Loucy (cell line): ENCODE measurements around the gene TET2.

ENCODE experiments used
- H2AFZ ChIP-seq: fragments of 200-600 bp; sonication (generic); 2 replicates; pipeline ENCODE4 v1.6.0; 2016; ENCODE audit warnings: antibody characterized with exemption, mild to moderate bottlenecking, low read length, moderate library complexity
- H3F3A ChIP-seq: fragments of 200-600 bp; 2 replicates; pipeline ENCODE4 v1.6.0; 2016; ENCODE audit warnings: antibody characterized with exemption, low read depth, mild to moderate bottlenecking
- H3K27me3 ChIP-seq: fragments of 200-600 bp; sonication (generic); 2 replicates; pipeline ENCODE4 v1.6.1; 2014; ENCODE audit warnings: low read length, mild to moderate bottlenecking; ENCODE audit not compliant: insufficient read depth, poor library complexity, severe bottlenecking
- H3K36me3 ChIP-seq: fragments of 200-600 bp; sonication (generic); 2 replicates; pipeline ENCODE4 v1.6.1; 2016; ENCODE audit warnings: low read length; ENCODE audit not compliant: insufficient read depth
- H3K4me1 ChIP-seq: fragments of 200-600 bp; sonication (generic); 2 replicates; pipeline ENCODE4 v1.5.1; 2014; ENCODE audit warnings: low read length, mild to moderate bottlenecking; ENCODE audit not compliant: insufficient read depth, poor library complexity, severe bottlenecking
- H3K4me2 ChIP-seq: fragments of 200-600 bp; sonication (generic); 2 replicates; pipeline ENCODE4 v1.6.0; 2014; ENCODE audit warnings: antibody characterized with exemption, low read length, low read depth, mild to moderate bottlenecking; ENCODE audit not compliant: poor library complexity, severe bottlenecking
- H3K4me3 ChIP-seq: fragments of 200-600 bp; sonication (generic); 2 replicates; pipeline ENCODE4 v1.5.1; 2014; ENCODE audit warnings: low read length, mild to moderate bottlenecking, mixed read lengths; ENCODE audit not compliant: poor library complexity, severe bottlenecking
- H3K79me2 ChIP-seq: fragments of 200-600 bp; sonication (generic); 2 replicates; pipeline ENCODE4 v1.6.1; 2014; ENCODE audit warnings: low read length; ENCODE audit not compliant: insufficient read depth
- H3K9ac ChIP-seq: fragments of 200-600 bp; sonication (generic); 2 replicates; pipeline ENCODE4 v1.6.0; 2014; ENCODE audit warnings: mild to moderate bottlenecking, low read depth, low read length, moderate library complexity; ENCODE audit not compliant: poor library complexity, severe bottlenecking
- H3K9me2 ChIP-seq: fragments of 200-600 bp; sonication (generic); replicated peaks from 2 replicates; pipeline ENCODE4 v1.6.1; 2016; ENCODE audit warnings: low read depth, low read length, mixed read lengths
- H3K9me3 ChIP-seq: fragments of 200-600 bp; sonication (generic); 2 replicates; pipeline ENCODE4 v1.6.1; 2014; ENCODE audit warnings: mild to moderate bottlenecking, antibody characterized with exemption, low read length, low read depth; ENCODE audit not compliant: insufficient read depth
- H4K20me1 ChIP-seq: fragments of 200-600 bp; sonication (generic); 2 replicates; pipeline ENCODE4 v1.6.0; 2014; ENCODE audit warnings: antibody characterized with exemption, low read length, mild to moderate bottlenecking; ENCODE audit not compliant: insufficient read depth, poor library complexity, severe bottlenecking
- CTCF ChIP-seq: fragments of 200-600 bp; sonication (generic); conservative IDR thresholded peaks from 2 replicates; pipeline ENCODE4 v1.5.1; 2014; ENCODE audit warnings: mild to moderate bottlenecking, antibody characterized with exemption, low read length
- EZH2phosphoT487 ChIP-seq: fragments of 200-600 bp; IDR thresholded peaks from 2 replicates; pipeline ENCODE4 v1.6.1; 2018; ENCODE audit warnings: antibody characterized with exemption, mild to moderate bottlenecking, moderate library complexity, borderline replicate concordance

Gene TET2

DNA sequence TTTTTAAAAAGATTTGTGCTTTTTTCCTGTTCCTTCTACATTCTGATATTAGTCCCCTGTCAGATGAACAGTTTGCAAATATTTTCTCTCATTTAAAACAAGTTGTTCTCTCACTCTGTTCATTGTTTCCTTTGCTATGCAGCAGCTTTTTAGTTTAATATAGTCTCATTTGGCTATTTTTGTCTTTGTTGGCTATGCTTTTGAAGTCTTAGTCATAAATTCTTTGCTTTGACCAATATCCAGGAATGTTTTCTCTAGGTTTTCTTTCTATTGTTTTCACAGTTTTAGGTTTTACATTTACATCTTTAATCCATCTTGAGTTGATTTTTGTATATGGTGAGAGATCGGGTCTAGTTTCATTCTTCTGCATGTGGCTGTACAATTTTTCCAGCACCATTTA, 136.8 kb downstream of the TET2 start:
- Histone ChIP-seq H4K20me1 (no peaks in the 10 kb centered on the region), H3K27me3 (no peaks in the 10 kb centered on the region), H3K4me2 (no peak overlapping the region), H2AFZ (no peak overlapping the region), H3K4me1 (peaks cover 13% of the 10 kb centered on the region), H3K36me3 (no peaks in the 10 kb centered on the region), H3K79me2 (no peaks in the 10 kb centered on the region), H3K4me3 (no peak overlapping the region), H3K9me2 (no peaks in the 10 kb centered on the region), H3K9me3 (no peaks in the 10 kb centered on the region; the same call in 1 of the 2 replicates), H3K9ac (no peak overlapping the region), H3F3A (no peaks in the 10 kb centered on the region)
- TF ChIP-seq CTCF (no peak), EZH2phosphoT487 (no peak)

GRCh38 chr4:105288121-105288520, 141.4 kb downstream of the TET2 start:
- Histone ChIP-seq H3K9ac (no peak overlapping the region), H3K4me3 (no peak overlapping the region), H3K9me3 (no peaks in the 10 kb centered on the region; the same call in 1 of the 2 replicates), H4K20me1 (no peaks in the 10 kb centered on the region), H3K36me3 (no peaks in the 10 kb centered on the region), H3K4me2 (no peak overlapping the region), H3K9me2 (no peaks in the 10 kb centered on the region), H3F3A (no peaks in the 10 kb centered on the region), H2AFZ (no peak overlapping the region), H3K27me3 (no peaks in the 10 kb centered on the region), H3K79me2 (no peaks in the 10 kb centered on the region), H3K4me1 (no peaks in the 10 kb centered on the region)
- TF ChIP-seq CTCF (no peak), EZH2phosphoT487 (no peak)

GRCh38 chr4:105291925-105292324, 145.2 kb downstream of the TET2 start:
- H3K36me3 ChIP-seq: no peaks in the 10 kb centered on the region
- no peaks in the 10 kb centered on the region for H3F3A ChIP-seq
- H4K20me1 ChIP-seq: no peaks in the 10 kb centered on the region
- no peak overlapping the region for H3K4me3 ChIP-seq
- no peak for TF ChIP-seq CTCF
- no peak for TF ChIP-seq EZH2phosphoT487
- H3K4me2 ChIP-seq: no peak overlapping the region
- no peaks in the 10 kb centered on the region for H3K4me1 ChIP-seq
- H3K9ac ChIP-seq: no peak overlapping the region
- H3K79me2 ChIP-seq: no peaks in the 10 kb centered on the region
- no peaks in the 10 kb centered on the region for H3K27me3 ChIP-seq
- H2AFZ ChIP-seq: no peak overlapping the region
- H3K9me3 ChIP-seq: no peaks in the 10 kb centered on the region; the same call in 1 of the 2 replicates
- H3K9me2 ChIP-seq: no peaks in the 10 kb centered on the region
